ENCODE data around the gene TSR3.

TSR3 gene

DNA sequence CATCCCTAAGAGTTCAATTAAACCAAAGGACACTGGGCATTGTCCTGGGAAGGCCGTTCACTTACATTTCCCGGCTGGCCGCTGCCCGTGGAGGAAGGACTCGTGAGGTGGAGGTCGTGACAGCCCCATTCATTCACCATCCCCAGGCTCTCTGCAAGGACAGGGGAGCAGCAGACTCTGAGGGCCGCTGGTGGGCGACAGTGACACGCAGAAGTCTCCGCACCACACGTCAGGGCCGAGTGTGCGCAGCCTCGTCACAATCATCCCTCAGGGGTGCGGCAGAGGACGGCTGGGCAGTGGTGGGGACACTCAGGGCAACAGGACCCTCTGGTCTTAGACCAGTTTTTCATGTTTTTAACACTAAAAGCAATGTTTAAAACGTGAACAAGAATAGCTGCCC, 41.1 kb upstream of the TSR3 start:
- H3K4me2 ChIP-seq: peak overlapping the region; percentile 58

DNA sequence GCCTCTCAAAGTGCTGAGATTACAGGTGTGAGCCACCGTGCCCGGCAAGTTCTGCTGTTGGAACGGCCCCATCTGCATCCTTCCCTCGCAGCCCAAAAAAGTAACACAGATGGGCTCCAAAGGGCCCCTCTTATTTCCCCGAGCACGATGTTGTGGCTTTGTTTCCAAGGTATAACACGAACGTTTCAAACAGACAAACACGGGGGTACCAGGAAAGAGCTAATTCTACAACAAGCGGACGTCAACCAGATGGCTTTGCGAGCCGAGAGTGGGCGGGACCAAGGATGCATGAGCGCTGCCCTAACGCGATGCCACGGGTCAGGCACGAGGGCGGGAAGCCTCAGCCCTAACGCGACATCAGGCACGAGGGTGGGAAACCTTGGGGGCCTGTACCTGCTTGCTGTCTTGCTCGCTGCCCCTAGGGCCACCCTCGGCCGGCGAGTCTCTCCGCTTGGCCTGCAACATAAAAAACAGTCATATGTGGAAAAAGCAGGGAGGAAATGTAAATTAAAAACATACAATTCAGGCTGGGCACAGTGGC, 38.6 kb upstream of the TSR3 start:
- peaks cover 76% of the 10 kb centered on the region for H3K4me1 ChIP-seq
- peak overlapping the region; percentile 7; the same call in 1 of the 2 replicates for H3K9ac ChIP-seq
- H3K27me3 ChIP-seq: no peaks in the 10 kb centered on the region
- peak overlapping the region; percentile 71 for H3K4me2 ChIP-seq
- H3K36me3 ChIP-seq: peaks cover 84% of the 10 kb centered on the region
- H3K4me3 ChIP-seq: no peak overlapping the region
- H3K9me3 ChIP-seq: peaks cover 11% of the 10 kb centered on the region; the same call in 1 of the 2 replicates
- H4K20me1 ChIP-seq: peaks cover 11% of the 10 kb centered on the region; the same call in 1 of the 2 replicates
- peak overlapping the region; percentile 87 for H3K27ac ChIP-seq
- no peak for TF ChIP-seq Cebpa-rat (IDR thresholded peaks at IDR 0.05)

More for the DNA sequence above, 41.1 kb upstream of the TSR3 start:
- Histone ChIP-seq H3K27ac (no peak overlapping the region), H3K4me3 (no peak overlapping the region), H3K36me3 (peaks cover 87% of the 10 kb centered on the region), H3K4me1 (peaks cover 68% of the 10 kb centered on the region), H3K9ac (peak overlapping the region; percentile 51; the same call in 1 of the 2 replicates), H3K9me3 (peaks cover 11% of the 10 kb centered on the region; the same call in 1 of the 2 replicates), H3K27me3 (no peaks in the 10 kb centered on the region), H4K20me1 (no peaks in the 10 kb centered on the region; the same call in 1 of the 2 replicates)
- no peak for TF ChIP-seq Cebpa-rat (IDR thresholded peaks at IDR 0.05)

DNA sequence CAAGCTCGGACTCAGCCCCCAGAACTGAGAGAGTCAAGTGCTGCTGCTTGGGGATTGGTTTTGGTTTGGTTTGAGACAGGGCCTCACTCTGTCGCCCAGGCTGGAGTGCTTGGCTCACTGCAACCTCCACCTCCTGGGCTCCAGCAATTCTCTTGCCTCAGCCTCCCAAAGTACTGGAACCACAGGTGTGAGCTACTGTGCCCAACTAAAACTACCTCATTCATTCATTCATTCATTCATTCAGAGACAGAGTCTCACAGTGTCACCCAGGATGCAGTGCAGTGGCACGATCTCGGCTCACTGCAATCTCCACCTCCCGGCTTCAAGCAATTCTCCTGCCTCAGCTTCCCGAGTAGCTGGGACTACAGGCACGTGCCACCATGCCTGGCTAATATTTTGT, 38.1 kb upstream of the TSR3 start:
- Histone ChIP-seq H3K4me2 (peak overlapping the region; percentile 71), H3K27ac (peak overlapping the region; percentile 87), H3K36me3 (peaks cover 85% of the 10 kb centered on the region), H3K9me3 (peaks cover 11% of the 10 kb centered on the region; the same call in 1 of the 2 replicates), H3K9ac (peak overlapping the region; percentile 66), H3K4me3 (0 out of 2 replicates have a peak overlapping the region, but pooled peaks have one; percentile 2), H3K4me1 (peaks cover 76% of the 10 kb centered on the region), H3K27me3 (no peaks in the 10 kb centered on the region), H4K20me1 (peaks cover 11% of the 10 kb centered on the region; the same call in 1 of the 2 replicates)
- TF ChIP-seq Cebpa-rat (IDR thresholded peaks at IDR 0.05): no peak

DNA sequence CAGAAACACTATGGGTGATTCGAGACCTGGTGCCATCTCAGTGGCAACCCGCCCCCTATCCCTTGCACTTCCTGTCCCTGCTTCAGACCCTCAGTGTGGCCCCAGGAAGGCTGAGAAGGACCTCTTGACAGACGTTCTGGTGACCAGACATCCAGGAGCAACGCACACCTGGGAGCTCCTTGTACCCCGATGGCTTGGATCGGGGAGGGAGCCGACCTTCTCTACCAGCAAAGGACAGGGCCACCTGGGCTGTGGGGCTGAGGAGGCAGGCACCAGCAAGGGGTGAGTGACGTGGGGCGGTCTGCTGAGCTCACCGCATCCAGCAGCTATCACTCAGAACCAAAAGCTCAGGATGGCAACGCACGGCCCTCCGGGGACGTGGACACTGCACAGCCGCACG, 35.7 kb upstream of the TSR3 start:
- Histone ChIP-seq H3K27ac (peak overlapping the region; percentile 71), H3K36me3 (peaks cover 83% of the 10 kb centered on the region), H3K4me2 (peak overlapping the region; percentile 48), H3K4me3 (no peak overlapping the region), H3K27me3 (no peaks in the 10 kb centered on the region), H4K20me1 (peaks cover 11% of the 10 kb centered on the region; the same call in 1 of the 2 replicates), H3K4me1 (peaks cover 57% of the 10 kb centered on the region), H3K9me3 (peaks cover 11% of the 10 kb centered on the region; the same call in 1 of the 2 replicates), H3K9ac (no peak overlapping the region)
- no peak for TF ChIP-seq Cebpa-rat (IDR thresholded peaks at IDR 0.05)

DNA sequence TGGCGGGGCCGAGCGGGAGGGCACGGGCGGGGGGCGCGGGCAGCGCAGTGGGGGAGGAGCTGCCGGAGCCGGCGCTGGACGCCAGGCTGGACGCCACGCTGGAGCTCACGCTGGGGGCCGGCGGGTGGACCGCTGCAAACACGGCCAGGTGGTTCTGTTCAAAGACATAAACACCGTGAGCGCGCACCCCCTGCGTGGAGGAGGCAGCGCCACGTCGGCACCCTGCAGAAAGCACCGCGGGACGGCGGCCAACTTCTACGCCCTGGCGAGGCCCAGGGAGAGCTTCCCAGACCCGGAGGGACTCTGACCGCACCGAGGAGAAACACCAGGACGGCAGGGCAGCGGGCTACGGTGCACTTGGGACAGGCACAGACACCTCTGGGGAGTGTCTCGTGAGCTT, 33.6 kb upstream of the TSR3 start:
- Histone ChIP-seq H3K9me3 (no peaks in the 10 kb centered on the region), H3K36me3 (peaks cover 81% of the 10 kb centered on the region), H3K4me2 (no peak overlapping the region), H4K20me1 (peaks cover 14% of the 10 kb centered on the region), H3K4me1 (peaks cover 38% of the 10 kb centered on the region), H3K27ac (peak overlapping the region; percentile 26; the same call in 1 of the 2 replicates), H3K9ac (no peak overlapping the region), H3K4me3 (no peak overlapping the region), H3K27me3 (no peaks in the 10 kb centered on the region)
- no peak for TF ChIP-seq Cebpa-rat (IDR thresholded peaks at IDR 0.05)

DNA sequence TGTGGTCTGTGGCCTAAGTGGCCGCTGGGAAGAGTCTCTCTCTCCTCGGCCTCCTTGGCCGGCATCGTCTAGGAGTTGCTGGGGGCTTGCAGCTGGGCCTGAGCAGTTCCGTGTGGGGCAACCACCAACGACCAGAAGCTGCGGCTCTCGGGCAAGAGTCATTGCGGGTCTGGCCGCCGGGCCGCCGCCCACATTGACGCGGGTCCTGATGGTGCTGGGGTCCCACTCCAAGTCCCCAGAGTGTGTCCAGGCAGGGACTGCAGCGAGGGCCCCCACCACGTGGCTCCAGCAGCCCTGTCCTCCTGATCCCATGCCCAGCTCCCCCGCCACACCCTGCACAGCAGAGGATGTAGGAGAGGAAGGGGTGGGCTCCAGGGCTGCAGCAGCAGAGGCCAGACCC, 31.9 kb upstream of the TSR3 start:
- H3K9me3 ChIP-seq: no peaks in the 10 kb centered on the region
- H3K27ac ChIP-seq: no peak overlapping the region
- peaks cover 72% of the 10 kb centered on the region for H3K36me3 ChIP-seq
- H3K4me2 ChIP-seq: no peak overlapping the region
- H4K20me1 ChIP-seq: peaks cover 29% of the 10 kb centered on the region
- peaks cover 36% of the 10 kb centered on the region for H3K4me1 ChIP-seq
- H3K9ac ChIP-seq: no peak overlapping the region
- no peak overlapping the region for H3K4me3 ChIP-seq
- no peaks in the 10 kb centered on the region for H3K27me3 ChIP-seq
- TF ChIP-seq Cebpa-rat (IDR thresholded peaks at IDR 0.05): no peak

DNA sequence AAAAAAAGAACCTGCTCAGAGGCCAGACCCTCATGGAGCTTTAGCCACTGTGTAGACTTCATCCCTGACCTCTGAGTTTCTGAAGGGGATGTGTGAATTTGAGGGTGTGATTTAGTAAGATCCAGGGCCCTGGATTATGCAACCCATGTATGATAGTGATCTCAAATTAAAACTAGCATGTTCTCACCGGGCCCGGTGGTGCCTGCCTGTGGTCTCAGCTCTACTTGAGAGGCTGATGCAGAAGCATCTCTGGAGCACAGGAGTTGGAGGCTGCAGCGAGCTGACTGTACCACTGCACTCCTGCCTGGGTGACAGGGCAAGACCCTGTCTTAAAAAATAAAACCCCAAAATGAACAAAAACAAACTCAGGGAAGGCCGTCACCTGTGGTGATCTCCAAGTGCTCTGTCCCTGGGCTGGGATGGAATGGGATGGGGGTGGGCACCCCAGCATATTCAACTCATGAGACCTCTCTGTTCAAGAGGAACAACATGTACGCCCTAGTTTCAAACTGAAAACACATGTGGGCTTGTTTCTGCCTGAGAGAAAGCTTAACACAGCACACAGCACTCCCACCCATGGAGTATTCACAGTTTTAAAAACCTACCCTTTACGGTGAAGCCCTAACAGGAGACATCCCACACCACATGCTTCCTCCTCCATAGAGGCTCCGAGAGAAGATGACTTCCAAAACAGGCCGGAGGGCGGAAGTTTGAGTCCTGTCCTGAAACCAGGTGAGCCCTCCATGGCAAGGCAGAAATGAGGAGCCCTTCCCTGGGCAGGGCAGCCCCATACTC, 30.1 kb upstream of the TSR3 start:
- H4K20me1 ChIP-seq: peaks cover 39% of the 10 kb centered on the region
- no peak overlapping the region for H3K27ac ChIP-seq
- H3K4me3 ChIP-seq: no peak overlapping the region
- TF ChIP-seq Cebpa-rat (IDR thresholded peaks at IDR 0.05): no peak
- peaks cover 70% of the 10 kb centered on the region for H3K36me3 ChIP-seq
- no peaks in the 10 kb centered on the region for H3K27me3 ChIP-seq
- H3K4me2 ChIP-seq: no peak overlapping the region
- H3K9ac ChIP-seq: no peak overlapping the region
- H3K4me1 ChIP-seq: peaks cover 29% of the 10 kb centered on the region
- no peaks in the 10 kb centered on the region for H3K9me3 ChIP-seq

DNA sequence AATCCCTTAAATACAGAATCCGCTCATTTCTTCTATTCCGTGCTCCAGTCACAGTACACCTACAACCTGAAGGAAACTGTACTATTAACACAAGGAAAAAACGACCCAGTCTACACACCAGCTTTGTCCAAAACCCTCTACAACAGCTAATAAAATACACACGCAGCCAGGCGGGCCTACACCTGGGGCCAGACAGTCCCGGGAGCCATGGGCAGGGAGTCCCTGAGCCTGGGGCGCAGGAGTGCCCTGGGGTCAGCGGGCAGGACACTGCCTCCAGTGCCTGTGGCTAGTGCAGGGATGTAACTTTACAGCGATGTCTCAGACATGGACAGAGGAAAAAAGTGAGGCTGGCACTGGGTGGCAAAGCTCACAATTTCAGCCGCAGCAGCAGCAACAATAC, 28.5 kb upstream of the TSR3 start:
- Histone ChIP-seq H3K36me3 (peaks cover 77% of the 10 kb centered on the region), H3K9ac (no peak overlapping the region), H4K20me1 (peaks cover 52% of the 10 kb centered on the region), H3K4me3 (no peak overlapping the region; the same call in 1 of the 2 replicates), H3K9me3 (no peaks in the 10 kb centered on the region), H3K4me1 (peaks cover 25% of the 10 kb centered on the region), H3K4me2 (peak overlapping the region; percentile 99; the same call in 1 of the 2 replicates), H3K27ac (no peak overlapping the region), H3K27me3 (no peaks in the 10 kb centered on the region)
- TF ChIP-seq Cebpa-rat (IDR thresholded peaks at IDR 0.05): no peak

DNA sequence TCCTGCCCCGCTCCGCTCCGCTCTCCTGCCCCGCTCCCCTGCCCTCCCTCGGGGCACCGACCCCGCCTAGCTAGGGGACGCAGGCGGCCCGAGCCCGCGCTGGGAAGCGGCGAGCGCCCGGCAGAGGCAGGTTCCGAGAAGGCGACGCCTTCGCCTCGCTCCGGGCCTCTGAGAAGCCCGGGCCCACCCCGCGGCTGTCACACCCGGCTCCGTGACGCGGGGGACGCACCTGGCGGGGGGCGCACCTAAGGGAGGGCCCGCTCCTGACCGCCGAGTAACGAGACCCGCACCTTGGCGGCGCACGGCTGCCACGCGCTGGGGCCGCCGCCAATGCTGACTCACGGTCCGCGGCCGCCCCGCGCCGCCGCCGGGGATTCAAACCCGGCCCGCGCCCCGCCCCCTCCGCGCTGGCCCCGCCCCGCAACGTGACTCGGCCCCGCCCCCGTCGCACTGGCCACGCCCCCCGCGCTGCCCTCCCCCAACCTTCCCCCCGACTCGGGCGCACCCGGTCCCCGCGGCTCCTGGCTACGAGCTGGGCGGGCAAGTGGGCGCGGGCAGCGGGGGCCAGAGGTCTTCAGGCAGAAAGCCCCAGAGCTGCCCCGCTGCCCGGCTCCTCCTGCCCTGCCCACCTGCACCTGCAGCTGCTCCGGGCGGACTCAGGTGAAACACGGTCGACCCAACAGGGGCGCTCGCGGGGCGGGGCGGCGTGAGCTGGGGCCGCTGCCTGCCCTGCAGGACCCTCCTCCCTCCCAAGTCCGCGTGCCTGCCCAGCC, 27.8 kb upstream of the TSR3 start:
- Histone ChIP-seq H3K9ac (peak overlapping the region; percentile 86), H3K36me3 (peaks cover 77% of the 10 kb centered on the region), H3K9me3 (no peaks in the 10 kb centered on the region), H4K20me1 (peaks cover 59% of the 10 kb centered on the region), H3K27me3 (no peaks in the 10 kb centered on the region), H3K4me3 (peak overlapping the region; percentile 73), H3K4me1 (peaks cover 25% of the 10 kb centered on the region), H3K4me2 (peak overlapping the region; percentile 99), H3K27ac (peak overlapping the region; percentile 87)
- TF ChIP-seq Cebpa-rat (IDR thresholded peaks at IDR 0.05): no peak

Data from BLaER1 (cell line).